Measurements from ENCODE around the gene RFX6.

- TF ChIP-seq CTCF (IDR thresholded peaks at IDR 0.05) (no peak), EZH2 (IDR thresholded peaks at IDR 0.05; ENCODE audit: borderline replicate concordance, insufficient read depth, low read depth, low read length, poor library complexity, severe bottlenecking) (no peak)
Observed at GRCh38 chr6:116888732-116889360, 11.8 kb downstream of the RFX6 start.

Data from B cell (primary cell).